HG02884 (cell line): ENCODE data around the gene LRRC4C.

Source experiments
- ATAC-seq: cut with Tn5 transposase; IDR thresholded peaks from one replicate; pipeline ENCODE4 v1.9.1; 2021; ENCODE audit warnings: mild to moderate bottlenecking, moderate library complexity; ENCODE audit not compliant: unreplicated experiment

LRRC4C gene

DNA sequence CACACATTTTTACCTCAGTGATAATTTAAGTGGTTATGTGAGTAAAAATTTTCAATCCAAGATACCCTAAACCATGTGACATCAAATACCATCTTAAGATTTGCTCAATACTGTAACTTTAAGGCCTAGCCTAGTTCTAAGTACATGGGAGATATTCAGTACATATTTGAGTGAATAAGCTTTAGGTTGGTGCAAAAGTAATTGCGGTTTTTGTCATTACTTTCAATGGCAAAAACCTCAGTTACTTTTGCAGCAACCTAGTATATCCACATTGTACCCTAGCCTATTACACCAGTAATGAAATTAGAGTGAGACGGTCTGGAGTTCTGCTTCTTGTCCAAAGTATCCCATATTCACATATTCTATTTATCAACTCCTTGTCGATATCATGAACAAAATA, 700.1 kb downstream of the LRRC4C start:
- ATAC-seq, result no peak

DNA sequence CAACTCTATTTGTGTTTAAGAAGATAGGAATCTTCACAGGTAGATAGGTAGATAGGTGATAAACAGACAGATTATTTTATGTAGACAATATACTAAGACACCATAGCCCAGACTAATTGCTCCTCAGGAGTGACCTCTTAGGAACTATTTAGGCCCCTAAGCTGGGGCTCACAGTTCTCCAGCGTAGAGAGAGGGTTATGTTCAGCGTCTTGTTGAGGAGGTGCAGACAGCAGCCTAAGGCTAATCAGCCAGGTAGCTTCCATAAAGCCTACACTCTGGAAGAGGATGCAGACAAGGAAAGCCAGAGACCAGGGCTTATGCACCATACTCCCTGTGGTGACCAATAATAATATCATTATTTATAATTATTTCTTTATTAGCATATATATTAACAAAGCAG, 705.2 kb downstream of the LRRC4C start:
- ATAC-seq, result no peak

DNA sequence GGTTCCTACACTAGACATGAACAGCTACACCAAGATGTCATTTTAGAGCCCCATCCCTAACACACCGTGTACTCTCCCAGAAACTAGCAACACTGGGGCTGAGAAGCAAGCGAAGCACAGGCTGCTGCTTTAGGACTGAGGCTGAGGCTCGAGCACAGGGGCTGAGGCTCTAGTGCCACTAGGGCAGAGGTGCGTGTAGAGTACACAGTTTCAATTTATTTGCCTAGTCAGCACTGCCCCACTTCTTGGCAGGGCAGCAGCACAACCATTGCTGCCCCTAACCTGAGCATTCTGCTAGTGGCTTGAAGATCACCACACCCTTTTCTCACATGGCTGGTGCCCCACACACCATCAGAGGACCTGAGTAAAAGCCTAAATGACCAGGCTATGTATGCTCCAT, 713.2 kb downstream of the LRRC4C start:
- no peak for ATAC-seq

DNA sequence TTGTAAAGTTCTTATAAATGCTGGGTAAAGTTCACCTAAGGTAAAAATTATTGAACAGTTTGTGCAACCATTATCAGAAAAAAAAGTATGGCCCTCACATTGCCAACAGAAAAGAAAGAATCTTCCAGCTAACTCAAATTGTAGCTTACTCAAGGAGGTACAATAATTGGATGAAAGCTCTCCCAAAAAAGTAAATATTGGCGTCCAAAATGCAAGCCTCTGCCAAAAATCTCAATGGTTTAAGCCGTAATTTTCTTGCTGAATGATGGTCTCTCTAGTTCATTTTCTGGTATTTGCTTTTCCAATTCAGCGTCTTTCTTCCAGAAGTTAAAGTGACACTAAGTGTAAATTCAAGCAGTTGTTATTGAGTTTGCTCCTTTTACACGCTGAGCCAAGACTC, 727.3 kb downstream of the LRRC4C start:
- ATAC-seq, result no peak

DNA sequence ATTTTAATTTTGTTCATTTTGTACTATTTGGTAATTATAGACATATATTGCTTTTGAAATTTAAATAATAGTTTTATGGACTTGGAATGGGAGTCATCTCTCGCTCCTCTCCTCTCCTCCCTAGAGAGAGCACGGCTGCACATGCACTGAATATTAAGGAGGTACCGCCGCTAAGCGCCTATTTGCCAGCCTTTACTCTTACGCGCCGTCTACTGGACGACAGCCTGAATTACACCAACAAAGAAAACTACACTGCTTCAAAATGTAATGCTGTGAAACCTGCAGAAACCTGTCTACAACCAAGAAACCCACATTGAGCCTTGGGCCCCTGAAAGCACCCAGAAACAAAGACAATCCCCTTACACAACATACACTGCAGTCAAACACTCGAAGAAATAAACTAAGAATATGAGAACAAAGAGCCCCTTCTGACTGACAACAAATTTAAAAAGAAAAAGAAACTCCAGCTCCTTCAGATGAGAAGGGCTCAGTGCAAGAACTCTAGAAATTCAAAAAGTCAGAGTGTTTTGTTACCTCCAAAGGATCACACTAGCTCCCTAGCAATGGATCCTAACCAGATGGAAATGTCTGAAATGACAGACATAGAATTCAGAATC, 737.2 kb downstream of the LRRC4C start:
- ATAC-seq, result no peak

DNA sequence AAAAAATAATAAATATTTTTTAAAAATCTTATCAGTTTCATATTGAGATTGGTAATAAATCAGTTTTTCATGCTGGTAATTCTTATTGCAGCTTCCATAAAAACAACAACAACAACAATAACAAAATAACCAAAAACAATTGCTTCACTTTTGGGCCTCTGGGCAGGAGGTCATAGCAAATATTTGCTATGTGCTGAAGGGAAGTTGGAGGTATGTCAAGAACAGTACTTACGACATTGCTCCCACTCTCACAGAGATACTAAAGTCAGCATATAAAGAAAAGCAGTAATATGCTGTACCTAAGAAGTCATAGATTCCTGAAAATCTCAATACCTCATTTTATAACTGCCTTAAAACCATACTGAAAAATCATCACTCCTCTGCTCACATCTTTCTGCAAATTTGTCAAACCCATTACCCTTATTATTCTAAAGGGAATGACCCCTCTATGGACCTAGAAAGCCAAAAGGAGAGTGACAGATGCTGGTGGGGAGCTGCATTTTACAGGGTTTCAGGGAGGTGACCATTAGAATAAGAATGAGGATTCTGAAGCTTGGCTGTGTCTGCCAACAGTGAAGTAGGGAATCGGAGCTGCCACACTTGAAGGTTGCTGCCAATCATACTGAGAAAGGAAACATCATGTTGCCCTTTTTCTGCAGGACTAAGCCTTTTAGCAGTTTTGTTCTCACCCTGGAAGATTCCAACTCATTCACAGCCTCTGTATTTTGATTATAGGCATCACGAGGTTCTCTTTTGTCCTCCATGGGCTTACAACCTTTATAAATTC, 742.9 kb downstream of the LRRC4C start:
- ATAC-seq, result no peak

DNA sequence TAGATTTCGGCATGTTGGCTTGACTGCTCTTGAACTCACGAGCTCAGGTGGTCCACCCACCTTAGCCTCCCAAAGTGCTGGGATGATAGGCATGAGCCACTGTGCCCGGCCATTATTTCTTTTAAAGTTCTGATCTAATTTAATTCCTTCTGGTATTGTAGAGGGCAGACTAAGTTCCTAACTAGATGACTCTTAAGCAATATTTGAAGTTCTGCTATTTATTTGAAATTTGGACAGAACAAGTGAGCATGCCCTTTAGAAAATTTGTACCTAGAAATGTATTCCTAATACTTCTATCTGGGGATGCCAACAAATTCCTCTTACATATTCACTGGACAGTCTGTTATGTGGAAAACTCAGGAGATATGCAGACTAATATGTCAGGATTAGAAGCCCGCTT, 746.4 kb downstream of the LRRC4C start:
- ATAC-seq, result no peak

DNA sequence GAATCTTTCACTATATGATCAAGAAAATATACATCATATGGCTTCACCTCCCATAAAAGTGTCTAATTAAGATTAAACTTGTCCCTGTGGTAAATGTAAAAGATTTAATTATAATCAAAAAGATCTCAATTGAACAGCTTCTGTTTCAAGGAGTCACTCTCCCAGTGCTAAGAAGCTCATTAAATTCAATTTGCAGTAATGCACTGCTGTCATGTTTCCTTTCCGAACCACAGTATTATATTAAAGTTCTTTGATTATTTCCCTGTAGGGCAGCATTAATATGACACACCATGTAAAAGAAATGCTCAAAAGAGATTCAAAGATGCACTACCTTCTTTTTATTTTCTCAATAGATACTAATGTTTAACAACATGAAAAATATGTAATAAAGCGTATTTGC, 758.4 kb downstream of the LRRC4C start:
- no peak for ATAC-seq

DNA sequence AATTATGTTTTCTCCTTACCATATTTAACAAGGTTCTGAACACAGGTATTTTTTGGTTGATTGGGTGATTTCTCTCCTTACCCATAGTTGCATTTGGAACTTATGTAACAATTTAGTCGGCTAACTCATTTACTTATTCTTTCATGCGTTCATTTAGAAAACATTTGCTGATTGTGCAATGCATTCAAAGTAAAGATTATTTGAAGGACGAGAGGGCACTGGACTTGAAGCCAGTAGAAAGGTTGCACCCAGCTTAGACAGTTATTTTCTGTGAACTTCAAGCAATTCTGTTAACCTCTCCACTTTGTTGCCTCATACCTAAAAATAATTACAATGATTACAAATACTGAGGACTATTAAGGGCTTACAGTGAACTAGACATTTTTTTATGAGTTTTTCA, 769.6 kb downstream of the LRRC4C start:
- ATAC-seq, result no peak

DNA sequence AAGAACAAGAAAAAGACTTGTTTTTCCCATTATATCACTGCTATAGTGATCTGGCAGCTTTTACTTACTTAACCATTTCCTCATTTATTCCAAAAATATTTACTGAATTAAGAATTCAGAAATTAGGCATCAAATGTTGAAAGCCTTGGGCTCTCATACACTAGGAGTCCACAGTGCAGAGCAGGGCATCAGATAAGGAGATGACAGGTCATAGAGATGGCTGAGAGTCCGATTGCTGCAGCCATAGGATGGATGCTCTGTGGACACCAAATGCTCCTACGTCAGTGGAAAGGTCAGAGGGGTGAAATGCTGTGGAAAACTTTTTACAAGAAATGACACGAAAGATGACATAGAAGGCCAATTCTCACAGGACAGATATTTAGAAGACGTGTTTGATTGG, 771.1 kb downstream of the LRRC4C start:
- no peak for ATAC-seq

DNA sequence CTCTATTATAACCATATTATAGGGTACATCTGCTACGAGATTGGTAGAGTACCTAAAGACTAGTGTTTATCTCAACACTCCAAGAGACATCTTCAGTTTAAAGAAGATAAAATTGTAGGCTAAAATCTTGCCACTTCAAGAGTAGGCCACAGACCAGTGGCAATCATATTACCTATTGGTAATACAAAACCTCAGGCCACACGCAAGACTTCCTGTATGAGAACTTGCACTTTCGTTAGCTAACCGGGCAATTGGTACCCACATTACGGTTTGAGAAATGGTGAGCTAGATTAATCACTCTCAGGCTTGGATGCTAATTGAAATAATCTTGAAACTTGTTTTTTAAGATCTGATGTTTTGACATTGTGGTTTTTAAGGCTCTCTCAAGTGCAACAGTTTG, 772.7 kb downstream of the LRRC4C start:
- ATAC-seq, result no peak

DNA sequence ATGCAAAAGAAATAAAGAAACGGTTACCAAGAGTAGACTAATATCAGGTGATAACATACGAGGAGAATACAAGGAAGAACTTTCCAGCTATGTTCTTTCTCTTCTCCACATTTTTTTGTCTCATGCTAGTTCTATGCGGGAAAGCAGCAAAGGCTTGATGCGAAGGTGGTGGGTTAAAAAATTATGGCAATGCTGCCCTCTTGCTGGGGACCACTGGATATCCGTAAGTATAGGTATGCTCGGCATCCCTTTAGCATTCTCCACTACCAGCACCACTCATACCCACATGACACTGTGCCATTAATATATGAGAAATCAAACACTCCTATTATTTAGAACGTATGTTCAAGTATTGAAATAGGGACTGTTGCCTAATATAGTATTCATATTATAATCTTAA, 776.4 kb downstream of the LRRC4C start:
- ATAC-seq, result no peak

DNA sequence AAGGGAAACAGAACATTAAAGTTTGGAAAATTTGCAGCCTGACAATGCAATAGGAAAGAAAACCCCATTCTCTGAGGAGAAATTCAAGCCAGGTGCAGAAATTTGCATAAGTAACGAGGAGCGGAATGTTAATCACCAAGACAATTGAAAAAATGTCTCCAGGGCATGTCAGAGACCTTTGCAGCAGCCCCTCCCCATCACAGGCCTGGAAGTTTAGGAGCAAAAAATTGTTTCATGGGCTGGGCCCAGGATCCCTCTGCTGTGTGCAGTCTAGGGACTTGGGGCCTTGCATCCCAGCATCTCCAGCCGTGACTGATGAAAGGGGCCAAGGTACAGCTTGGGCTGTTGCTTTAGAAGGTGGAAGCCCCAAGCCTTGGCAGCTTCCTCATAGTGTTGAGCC, 780.2 kb downstream of the LRRC4C start:
- ATAC-seq, result no peak

DNA sequence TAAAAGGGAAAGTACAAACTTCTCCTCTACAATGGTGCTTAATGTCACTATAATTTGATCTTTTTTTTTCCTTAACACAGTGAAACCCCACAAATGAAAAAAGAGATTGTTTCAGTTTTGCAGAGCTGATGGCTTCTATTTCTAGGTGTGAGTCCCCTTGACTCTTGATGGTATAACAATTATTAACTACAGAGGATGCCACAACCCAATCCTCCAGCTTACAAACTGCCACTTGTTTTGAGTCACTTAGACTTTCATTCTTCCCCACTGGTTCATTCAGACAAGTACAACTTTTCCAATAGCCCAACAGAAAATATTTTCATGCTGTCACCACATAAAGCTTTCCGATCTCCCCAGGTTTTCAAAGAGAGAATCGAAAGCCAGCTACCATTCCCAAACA, 812.2 kb downstream of the LRRC4C start:
- no peak for ATAC-seq

DNA sequence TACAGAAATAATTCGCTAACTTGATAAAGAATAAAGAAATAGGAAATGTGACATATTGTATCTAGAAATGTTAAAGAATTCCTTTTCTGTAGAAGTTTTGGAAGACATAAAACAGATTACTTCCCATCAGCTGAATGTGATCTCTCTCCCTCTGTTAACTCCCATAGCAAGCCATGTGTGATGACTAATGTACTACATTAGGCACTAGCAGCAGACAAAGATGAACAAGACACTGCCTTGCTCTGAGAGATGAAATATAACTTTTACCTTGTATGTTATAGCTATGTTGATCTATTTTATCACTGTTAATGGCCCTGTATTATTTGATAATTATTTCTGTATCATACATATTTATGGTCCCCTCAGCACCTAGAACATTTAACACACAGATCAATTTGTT, 817.2 kb downstream of the LRRC4C start:
- ATAC-seq, result no peak

DNA sequence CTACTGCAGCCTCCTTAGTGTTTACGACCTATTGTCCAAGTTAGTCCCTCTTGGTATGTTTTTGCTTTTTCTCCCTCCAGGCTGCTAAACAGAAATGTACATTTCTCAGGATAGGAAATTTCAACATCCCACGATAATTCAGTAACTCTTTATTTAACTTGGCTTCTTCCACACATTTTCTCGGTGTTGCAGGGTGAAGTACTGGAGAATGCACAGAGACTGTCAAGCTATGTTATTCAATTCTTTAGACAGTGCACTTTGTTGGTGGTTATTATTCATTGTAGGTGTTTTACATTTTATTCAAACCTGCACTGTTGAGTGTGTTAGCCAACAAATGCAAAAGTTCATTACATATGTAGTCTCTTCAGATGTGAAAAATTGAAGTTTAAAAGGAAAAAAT, 839.8 kb downstream of the LRRC4C start:
- no peak for ATAC-seq

DNA sequence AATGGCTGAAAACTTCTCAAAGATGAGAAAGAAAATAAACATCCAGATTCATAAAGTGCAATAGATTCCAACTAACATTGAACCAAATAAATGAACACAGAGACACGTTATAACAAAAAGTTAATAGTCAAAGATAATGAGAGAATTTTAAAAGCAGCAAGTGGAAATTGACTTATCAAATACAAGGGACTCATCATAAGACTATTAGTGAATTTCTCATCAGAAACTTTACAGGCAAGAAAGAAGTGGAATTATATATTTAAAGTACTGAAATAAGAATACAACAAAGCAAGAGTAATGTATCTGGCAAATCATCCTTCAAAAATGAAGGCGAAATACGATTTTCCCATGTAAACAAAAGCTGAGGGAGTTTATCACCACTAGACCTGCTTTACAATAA, 852.7 kb downstream of the LRRC4C start:
- ATAC-seq, result no peak

DNA sequence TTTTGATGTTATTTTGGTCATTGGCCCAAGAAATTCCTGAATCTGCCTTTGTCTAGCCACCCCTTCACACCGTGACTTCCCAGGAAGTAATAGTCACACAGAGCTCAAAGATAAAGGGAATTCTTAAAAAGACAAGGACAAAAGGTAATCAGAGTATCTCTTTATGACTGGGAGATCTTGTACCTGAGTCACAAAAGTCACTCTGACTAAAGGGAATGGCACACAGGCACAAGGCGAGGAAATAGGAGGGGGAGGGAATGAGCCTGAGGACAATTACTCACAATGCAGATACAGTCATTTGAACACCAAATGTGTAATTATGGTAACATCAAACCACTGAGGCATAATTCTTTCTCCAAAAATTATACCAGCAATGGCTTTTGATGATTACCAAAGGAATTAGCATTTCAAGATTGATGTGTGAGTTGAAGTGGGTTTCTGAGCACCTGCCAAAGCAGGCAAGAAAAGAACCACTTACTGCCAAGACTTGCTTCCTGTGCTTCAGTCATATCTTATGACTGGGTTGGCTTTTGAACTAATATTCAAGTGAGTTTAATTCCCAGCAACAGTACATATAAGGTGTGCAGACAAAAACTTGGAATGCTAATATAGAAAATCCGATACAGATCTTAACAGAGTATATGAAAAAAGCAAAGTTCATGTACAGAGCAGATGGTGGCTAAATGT, 856.4 kb downstream of the LRRC4C start:
- no peak for ATAC-seq

DNA sequence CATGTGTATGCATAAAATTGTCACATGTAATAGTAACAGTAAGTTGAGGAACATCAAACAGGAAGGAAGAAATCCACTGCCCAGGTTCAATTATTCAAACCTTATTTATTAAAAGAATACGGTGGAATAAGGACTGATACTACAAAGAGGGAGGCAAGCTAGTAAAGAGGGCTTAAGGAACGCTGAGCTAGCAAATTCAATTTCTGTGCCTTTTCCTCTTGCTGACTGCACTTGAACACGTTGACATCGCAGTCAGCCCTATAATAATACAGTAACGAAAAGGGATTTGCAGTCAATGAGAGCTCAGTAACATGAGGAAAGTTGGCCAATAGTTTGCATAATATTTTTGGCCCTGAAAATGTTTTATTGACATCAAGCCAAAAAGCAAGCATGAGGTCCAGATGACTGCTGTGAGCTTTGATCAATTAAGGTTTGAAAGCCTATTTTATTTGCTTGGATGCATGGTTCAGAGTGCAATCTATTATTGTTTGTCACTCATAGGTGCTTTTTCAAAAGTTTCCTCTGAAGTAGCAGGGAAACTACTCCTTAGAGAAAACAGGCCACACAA, 861.8 kb downstream of the LRRC4C start:
- no peak for ATAC-seq

DNA sequence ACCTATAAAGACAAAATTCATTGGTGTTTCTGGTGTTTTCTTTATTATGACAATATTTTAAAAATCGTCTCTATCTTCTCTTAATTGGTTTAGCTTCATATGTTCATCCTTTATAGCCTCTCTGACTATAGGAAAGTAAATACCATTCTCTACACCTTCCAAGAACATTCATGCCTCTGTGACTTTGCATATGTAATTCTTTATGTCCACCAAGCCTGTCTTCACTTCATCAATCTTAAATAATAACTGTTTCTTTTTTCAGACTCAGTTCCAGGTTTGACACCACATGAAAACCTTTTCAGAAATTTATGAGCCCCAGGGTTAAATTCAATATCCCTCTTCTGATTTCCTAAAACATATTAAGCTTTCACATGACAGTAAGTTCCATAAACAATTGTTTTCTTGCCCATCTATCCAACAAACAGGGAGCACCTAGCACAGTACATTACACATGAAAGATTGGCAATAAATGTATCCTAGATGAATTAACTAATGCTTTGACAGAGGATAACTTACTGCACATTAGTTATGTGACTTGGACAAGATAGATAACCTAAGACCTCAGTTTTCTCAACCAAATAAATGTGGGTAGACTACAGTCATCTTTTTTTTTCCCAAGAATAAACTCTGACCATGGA, 886.1 kb downstream of the LRRC4C start:
- no peak for ATAC-seq

DNA sequence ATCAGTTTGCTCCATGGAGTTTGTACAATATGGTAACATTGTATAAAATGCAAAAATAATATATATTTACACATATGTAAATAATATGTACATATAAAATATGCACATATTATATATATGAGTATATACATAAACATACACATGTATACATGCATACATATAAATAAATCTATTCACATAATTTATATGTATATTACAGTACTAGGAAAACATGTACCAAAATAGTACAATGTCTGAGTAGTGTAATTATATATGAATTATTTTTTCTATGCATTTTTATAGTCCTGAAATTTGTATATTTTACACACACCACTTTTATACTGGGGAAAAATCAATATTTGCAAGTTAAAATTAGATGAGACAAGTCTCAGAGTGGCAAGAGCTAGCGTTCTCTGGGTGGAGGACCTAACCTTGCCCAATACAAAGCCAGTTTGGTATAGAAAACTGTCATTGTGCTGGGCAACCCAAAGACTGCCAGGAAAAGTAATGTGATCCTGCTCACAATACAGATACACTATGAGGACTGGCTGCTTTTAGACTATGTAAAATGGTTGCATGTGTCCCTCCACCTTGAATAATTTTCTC, 889.4 kb downstream of the LRRC4C start:
- ATAC-seq, result no peak
